Thyroid gland (tissue), 4 donors: ENCODE results near the gene TAAR2.

Experiments
- CTCF ChIP-seq, 6 experiments: fragments of 200-600 bp in 3 of 6; fragments of 450-650 bp in 3 of 6; sonication (generic) in 3 of 6; IDR thresholded peaks; one replicate each; pipeline ENCODE4 v1.5.1; 2016 to 2019; ENCODE audit warnings: antibody characterized with exemption in 6 of 6, mild to moderate bottlenecking in 2 of 6, inconsistent platforms in 1 of 6, moderate library complexity in 1 of 6
- POLR2A ChIP-seq, 2 donors: fragments of 450-650 bp; IDR thresholded peaks; one replicate each; pipeline ENCODE4 v1.6.1; 2017; ENCODE audit warnings: antibody characterized with exemption in 2 of 2, mild to moderate bottlenecking in 2 of 2, moderate library complexity in 1 of 2

GRCh38 chr6:132596201-132596600, 27.9 kb downstream of the TAAR2 start:
- no peak for TF ChIP-seq CTCF (IDR thresholded peaks at IDR 0.05)
- TF ChIP-seq POLR2A (IDR thresholded peaks at IDR 0.05) = no peak
